ENCODE results near the gene MCOLN1.

- TF ChIP-seq POLR2A (IDR thresholded peaks at IDR 0.05) (no peak), CTCF (IDR thresholded peaks at IDR 0.05) (no peak)
Measured at GRCh38 chr19:7502552-7502951, 19.9 kb upstream of the MCOLN1 start.
